HG03097 (cell line): ENCODE results near the gene ATP5PO.
"Not testable (repeated sequence)": the region's sequence is repeated elsewhere in the genome, so short reads cannot be mapped to it uniquely, and the experiment has no call there.

Source experiments
- ATAC-seq: cut with Tn5 transposase; IDR thresholded peaks from one replicate; pipeline ENCODE4 v1.9.1; 2021; ENCODE audit not compliant: unreplicated experiment, low FRiP score

Gene ATP5PO

GRCh38 chr21:33942426-33942825 is 26.8 kb upstream of the ATP5PO start:
- no peak for ATAC-seq

DNA sequence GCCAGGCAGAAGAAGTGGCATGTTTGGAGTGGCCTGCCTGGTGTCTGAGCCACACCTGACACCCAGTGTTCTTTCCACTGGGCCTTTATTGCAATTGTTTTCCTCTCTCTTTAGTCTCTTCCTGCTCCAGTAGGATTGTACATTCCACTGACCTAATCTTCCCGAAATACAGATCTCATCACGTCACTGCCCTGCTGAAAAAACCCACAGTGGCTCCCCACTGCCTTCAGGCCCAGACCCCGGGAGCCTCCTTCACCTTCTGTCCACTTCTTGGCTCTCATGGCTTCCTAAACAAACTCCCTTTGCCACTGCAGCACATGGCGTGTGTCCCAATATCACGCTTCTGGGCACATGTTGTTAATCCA is 25.3 kb upstream of the ATP5PO start:
- no peak for ATAC-seq

DNA sequence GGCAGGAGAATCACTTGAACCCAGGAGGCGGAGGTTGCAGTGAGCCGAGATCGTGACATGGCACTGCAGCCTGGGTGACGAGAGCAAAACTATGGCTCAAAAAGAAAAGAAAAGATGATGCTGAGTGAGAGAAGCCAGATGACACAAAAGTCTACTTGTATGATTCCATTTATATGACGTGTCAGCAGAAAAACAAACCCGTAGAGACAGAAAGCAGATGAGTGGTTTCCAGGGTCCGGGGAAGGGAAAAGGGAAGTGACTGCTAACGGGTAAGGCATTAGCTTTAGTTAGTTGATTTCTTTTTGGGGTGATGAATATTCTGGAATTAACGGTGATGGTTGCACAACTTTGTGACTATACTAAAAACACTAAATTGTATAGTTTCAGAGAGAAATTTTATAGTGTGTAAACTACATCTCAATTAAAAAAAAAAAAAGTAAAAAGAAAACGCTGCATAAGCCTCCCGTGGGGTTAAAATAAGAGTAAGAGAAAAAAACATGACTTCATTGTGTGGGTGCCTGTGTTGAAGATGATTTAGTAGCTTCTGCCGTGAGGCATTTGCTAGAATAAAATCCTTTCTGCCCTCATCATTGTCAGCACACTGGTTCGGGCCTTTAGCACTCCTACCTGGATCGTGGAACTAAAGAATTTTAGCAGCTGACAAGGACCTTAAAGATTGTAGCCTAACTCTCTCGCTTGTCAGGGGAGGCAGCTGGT is 24.7 kb upstream of the ATP5PO start:
- ATAC-seq = no peak

DNA sequence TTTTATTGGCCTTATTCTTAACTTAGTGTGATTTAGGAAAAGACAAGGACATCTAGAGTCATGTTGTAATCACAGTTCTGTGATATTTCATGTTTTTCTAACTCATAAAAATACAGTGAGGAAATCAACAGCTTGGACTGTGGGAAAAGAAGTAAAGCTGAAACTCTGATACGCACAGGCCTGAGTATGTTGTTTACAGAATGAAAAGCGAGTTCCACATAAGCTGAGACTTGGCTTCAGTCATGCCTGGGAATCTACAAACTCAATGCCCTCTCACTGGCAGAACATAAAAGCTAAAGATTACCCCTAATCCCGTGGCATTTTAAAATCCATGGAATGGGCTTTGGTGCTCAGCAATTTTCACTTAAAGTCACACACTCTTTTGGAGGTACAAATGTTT is 23.6 kb upstream of the ATP5PO start:
- ATAC-seq = no peak

- no peak for ATAC-seq
Observed at GRCh38 chr21:33938381-33938780, 22.8 kb upstream of the ATP5PO start.

DNA sequence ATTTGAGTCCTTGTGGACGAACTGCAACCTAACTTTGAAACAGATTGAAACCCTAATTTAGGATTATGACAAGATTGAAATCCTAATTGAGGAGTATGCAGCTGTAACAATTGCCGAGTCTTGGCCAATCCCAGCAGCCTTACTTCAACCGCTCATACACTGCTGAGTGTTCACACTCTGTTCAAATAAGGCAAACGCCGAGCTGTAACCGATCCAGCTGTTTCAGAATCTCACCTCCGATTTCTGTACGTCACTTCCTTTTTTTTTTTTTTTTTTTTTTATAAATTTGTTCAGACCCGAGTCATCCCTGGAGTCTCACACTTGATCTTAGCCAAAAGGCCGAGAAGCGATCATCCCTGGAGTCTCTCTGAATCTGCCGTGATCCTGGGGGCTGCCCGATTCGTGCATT is 22.3 kb upstream of the ATP5PO start:
- no peak for ATAC-seq

- ATAC-seq = no peak
Observed at GRCh38 chr21:33937146-33937545, 21.5 kb upstream of the ATP5PO start.

GRCh38 chr21:33936301-33937038 is 20.9 kb upstream of the ATP5PO start:
- no peak for ATAC-seq

DNA sequence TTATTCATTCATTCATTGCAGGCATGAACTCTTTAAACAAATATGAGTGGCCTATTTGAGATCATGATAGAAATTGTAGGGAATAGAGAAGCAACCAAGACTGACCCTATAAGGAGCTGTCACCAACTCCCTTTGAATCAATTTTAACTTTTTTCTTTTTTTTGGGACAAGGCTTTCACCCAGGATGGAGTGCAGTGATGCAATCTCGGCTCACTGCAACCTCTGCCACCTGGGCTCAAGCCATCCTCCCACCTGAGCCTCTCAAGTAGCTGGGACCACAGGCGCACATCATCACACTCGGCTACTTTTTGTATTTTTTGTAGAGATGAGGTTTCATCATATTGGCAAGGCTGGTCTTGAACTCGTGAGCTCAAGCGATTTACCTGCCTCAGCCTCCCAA is 17.1 kb upstream of the ATP5PO start:
- ATAC-seq = no peak

DNA sequence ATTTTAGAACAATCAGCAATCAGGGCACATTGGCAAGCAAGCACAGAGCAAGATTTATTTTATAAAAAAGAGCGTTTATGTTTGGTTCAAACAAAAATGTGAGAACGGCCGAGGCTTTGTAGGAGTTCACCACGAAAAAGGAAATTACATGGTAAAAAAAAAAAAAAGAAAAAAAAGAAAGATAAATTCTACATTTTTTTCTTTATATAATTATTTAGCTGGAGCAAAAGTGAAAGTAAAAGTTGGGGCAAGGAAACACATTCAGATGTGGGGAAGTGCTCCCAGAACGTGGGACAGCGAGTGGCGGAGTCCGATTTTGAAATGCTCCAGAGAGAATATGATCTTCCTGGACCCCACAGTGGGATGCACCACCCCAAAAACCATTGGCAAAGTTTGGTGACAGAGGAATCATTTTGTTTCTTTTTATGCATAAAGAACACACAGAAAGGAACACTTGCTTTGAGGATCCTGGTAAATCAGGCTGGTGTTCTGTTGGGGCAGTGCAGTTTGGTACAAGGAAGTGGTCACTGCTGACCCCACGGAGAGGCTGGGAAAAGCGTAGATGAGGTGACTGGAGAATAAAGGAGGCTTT is 16.3 kb upstream of the ATP5PO start:
- no peak for ATAC-seq

DNA sequence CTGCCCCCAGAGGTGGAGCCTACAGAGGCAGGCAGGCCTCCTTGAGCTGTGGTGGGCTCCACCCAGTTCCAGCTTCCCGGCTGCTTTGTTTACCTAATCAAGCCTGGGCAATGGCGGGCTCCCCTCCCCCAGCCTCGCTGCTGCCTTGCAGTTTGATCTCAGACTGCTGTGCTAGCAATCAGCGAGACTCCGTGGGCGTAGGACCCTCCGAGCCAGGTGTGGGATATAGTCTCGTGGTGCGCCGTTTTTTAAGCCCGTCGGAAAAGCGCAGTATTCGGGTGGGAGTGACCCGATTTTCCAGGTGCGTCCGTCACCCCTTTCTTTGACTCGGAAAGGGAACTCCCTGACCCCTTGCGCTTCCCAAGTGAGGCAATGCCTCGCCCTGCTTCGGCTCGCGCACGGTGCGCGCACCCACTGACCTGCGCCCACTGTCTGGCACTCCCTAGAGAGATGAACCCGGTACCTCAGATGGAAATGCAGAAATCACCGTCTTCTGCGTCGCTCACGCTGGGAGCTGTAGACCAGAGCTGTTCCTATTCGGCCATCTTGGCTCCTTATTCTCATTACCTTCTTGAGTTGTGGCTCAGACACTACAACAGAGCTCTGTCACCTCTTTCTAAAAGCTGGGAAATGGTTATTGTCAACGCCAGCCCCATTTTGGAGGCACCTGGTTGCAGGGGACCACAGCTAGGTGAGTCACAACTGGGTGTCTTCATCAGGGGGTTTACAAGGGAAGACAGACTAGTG is 15.6 kb upstream of the ATP5PO start:
- not testable (repeated sequence) for ATAC-seq

DNA sequence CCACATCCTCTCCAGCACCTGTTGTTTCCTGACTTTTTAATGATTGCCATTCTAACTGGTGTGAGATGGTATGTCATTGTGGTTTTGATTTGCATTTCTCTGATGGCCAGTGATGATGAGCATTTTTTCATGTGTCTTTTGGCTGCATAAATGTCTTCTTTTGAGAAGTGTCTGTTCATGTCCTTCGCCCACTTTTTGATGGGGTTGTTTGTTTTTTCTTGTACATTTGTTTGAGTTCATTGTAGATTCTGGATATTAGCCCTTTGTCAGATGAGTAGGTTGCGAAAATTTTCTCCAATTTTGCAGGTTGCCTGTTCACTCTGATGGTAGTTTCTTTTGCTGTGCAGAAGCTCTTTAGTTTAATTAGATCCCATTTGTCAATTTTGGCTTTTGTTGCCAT is 10.6 kb upstream of the ATP5PO start:
- not testable (repeated sequence) for ATAC-seq

- no peak for ATAC-seq
Observed at GRCh38 chr21:33924766-33925100, 9.1 kb upstream of the ATP5PO start.

GRCh38 chr21:33924079-33924765 is 8.6 kb upstream of the ATP5PO start:
- ATAC-seq = peak; percentile 94

- no peak for ATAC-seq
Observed at GRCh38 chr21:33917421-33917820, 1.8 kb upstream of the ATP5PO start.

- no peak for ATAC-seq
Observed at GRCh38 chr21:33916200-33916567, 580 bp upstream of the ATP5PO start.

DNA sequence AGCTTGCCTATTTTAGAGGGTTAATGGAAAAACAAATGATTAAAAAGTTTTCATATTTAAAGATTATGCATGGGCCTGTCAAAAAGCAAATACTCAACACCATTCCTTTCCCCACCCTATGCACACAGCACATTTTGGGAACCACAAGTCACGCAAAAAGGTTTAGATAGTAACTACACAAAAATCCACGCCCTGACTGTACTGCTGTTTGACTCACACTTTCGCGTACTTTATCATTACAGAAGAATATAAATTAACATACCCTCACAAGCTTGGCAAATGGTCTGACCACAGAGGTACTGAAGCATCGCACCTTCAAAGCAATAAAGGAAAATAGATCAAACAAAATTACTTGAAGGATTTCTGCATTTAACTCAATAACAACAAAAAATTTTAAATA is 1.4 kb downstream of the ATP5PO start:
- no peak for ATAC-seq

- no peak for ATAC-seq
Observed at GRCh38 chr21:33909756-33910155, 5.8 kb downstream of the ATP5PO start.

DNA sequence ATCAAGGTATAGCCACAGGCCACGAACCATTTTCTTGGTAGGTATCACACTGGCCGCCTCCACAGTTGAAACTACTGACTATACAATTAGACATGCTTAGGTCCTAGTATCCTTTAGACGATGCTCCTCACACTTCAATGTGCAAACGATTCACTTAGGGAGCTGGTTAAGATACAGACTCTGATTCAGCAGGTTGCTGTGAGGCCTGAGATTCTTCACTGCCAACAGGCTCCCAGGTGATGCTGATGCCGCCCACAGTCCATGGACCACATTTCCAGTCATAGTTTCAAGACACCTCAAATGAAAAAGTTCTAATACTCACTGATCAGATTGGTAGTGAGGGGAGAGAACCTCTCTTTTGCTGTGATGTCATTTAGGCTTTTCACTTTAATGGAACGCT is 6.8 kb downstream of the ATP5PO start:
- no peak for ATAC-seq

- no peak for ATAC-seq
Observed at GRCh38 chr21:33904041-33904440, 11.6 kb downstream of the ATP5PO start.

GRCh38 chr21:33902349-33902748 is 13.3 kb downstream of the ATP5PO start:
- ATAC-seq = no peak
